Right atrium auricular region (tissue), 2 donors: ENCODE measurements around the gene OSBPL5. TPM values are rescaled to one million over a fixed set of nuclear protein-coding genes. Genes with fewer than 3 reads are reported as not detected.

ENCODE experiments used
- DNase-seq: peaks from one replicate; pipeline ENCODE4 v3.0.0-alpha.2; 2019; ENCODE audit warnings: low spot score
- H3K27ac ChIP-seq, 2 donors: fragments of 200-600 bp; sonication (generic); 1 replicate in 1 of 2; 2 replicates in 1 of 2; pipeline ENCODE4 v1.5.1; 2016 to 2019
- H3K27me3 ChIP-seq, 2 donors: fragments of 200-600 bp; sonication (generic); one replicate each; pipeline versions ENCODE4 v1.5.1 to v1.6.0; 2017 to 2019
- H3K36me3 ChIP-seq: fragments of 200-600 bp; sonication (generic); one replicate; pipeline ENCODE4 v1.5.1; 2016
- H3K4me1 ChIP-seq, 2 donors: fragments of 200-600 bp; sonication (generic); one replicate each; pipeline versions ENCODE4 v1.5.1 to v1.6.0; 2017 to 2019
- H3K4me3 ChIP-seq, 2 donors: fragments of 200-600 bp; sonication (generic); 1 replicate in 1 of 2; 2 replicates in 1 of 2; pipeline ENCODE4 v1.5.1; 2017 to 2019; ENCODE audit warnings: mild to moderate bottlenecking in 1 of 2, moderate library complexity in 1 of 2
- H3K9me3 ChIP-seq, 2 donors: fragments of 200-600 bp; sonication (generic); one replicate each; pipeline ENCODE4 v1.5.1; 2019
- CTCF ChIP-seq, 2 donors: fragments of 200-600 bp; sonication (generic); IDR thresholded peaks; one replicate each; pipeline ENCODE4 v1.5.1; 2019; ENCODE audit warnings: antibody characterized with exemption in 2 of 2
- total RNA-seq, 2 donors: library from RNA; depleted of rRNA; stranded (reverse); fragments of >200 nt; gene quantifications; one replicate each; pipeline ENCODE4 v1.1.0, GENCODE V29; 2016

Gene OSBPL5
- total RNA-seq, 2 donors from 2014 or later, result 11.1 to 17.8 TPM

- peaks cover 0 to 24% of the 10 kb centered on the region in 2 donors for H3K27me3 ChIP-seq
- H3K27ac ChIP-seq, result no peak overlapping the region
- H3K4me3 ChIP-seq, result no peak overlapping the region
- H3K36me3 ChIP-seq, result no peaks in the 10 kb centered on the region
- no peak for TF ChIP-seq CTCF (IDR thresholded peaks at IDR 0.05)
- no peaks in the 10 kb centered on the region for H3K9me3 ChIP-seq
- DNase-seq, result no peak
- H3K4me1 ChIP-seq, result peaks cover 0 to 6% of the 10 kb centered on the region in 2 donors
These were observed 37.6 kb upstream of the OSBPL5 start for GRCh38 chr11:3202759-3203158.

- Histone ChIP-seq H3K4me3 (no peak overlapping the region), H3K27ac (no peak overlapping the region), H3K9me3 (no peaks in the 10 kb centered on the region), H3K27me3 (peaks cover 0 to 24% of the 10 kb centered on the region in 2 donors), H3K4me1 (peaks cover 0 to 6% of the 10 kb centered on the region in 2 donors), H3K36me3 (no peaks in the 10 kb centered on the region)
- no peak for DNase-seq
- no peak for TF ChIP-seq CTCF (IDR thresholded peaks at IDR 0.05)
These were observed 37.2 kb upstream of the OSBPL5 start for GRCh38 chr11:3202305-3202704.

GRCh38 chr11:3201677-3202181, 36.6 kb upstream of the OSBPL5 start:
- no peak for DNase-seq

GRCh38 chr11:3201112-3201581, 36.0 kb upstream of the OSBPL5 start:
- Histone ChIP-seq H3K4me1 (peaks cover 0 to 6% of the 10 kb centered on the region in 2 donors), H3K4me3 (no peak overlapping the region), H3K27ac (no peak overlapping the region), H3K36me3 (no peaks in the 10 kb centered on the region), H3K9me3 (no peaks in the 10 kb centered on the region), H3K27me3 (peaks cover 0 to 24% of the 10 kb centered on the region in 2 donors)
- DNase-seq, result no peak
- TF ChIP-seq CTCF (IDR thresholded peaks at IDR 0.05), result no peak

More at GRCh38 chr11:3201677-3202181, 36.6 kb upstream of the OSBPL5 start:
- no peak for TF ChIP-seq CTCF (IDR thresholded peaks at IDR 0.05)
- Histone ChIP-seq H3K36me3 (no peaks in the 10 kb centered on the region), H3K4me1 (peaks cover 0 to 6% of the 10 kb centered on the region in 2 donors), H3K4me3 (no peak overlapping the region), H3K27me3 (peaks cover 0 to 24% of the 10 kb centered on the region in 2 donors), H3K9me3 (no peaks in the 10 kb centered on the region), H3K27ac (no peak overlapping the region)

GRCh38 chr11:3200388-3201111, 35.4 kb upstream of the OSBPL5 start:
- no peaks in the 10 kb centered on the region for H3K9me3 ChIP-seq
- no peak for TF ChIP-seq CTCF (IDR thresholded peaks at IDR 0.05)
- DNase-seq, result no peak

More at GRCh38 chr11:3200388-3201111, 35.4 kb upstream of the OSBPL5 start:
- Histone ChIP-seq H3K27ac (no peak overlapping the region), H3K4me3 (no peak overlapping the region), H3K27me3 (peaks cover 0 to 24% of the 10 kb centered on the region in 2 donors), H3K4me1 (peaks cover 0 to 6% of the 10 kb centered on the region in 2 donors), H3K36me3 (no peaks in the 10 kb centered on the region)
